GM18517 (cell line): ENCODE measurements around the gene TUBE1.
"Not testable (repeated sequence)": the region's sequence is repeated elsewhere in the genome, so short reads cannot be mapped to it uniquely, and the experiment has no call there.

Experiments
- ATAC-seq: cut with Tn5 transposase; IDR thresholded peaks from one replicate; pipeline ENCODE4 v1.9.1; 2021; ENCODE audit warnings: mild to moderate bottlenecking, moderate library complexity; ENCODE audit not compliant: unreplicated experiment

TUBE1 gene

GRCh38 chr6:112065426-112065986 lies 21.8 kb downstream of the TUBE1 start:
- no peak for ATAC-seq

- ATAC-seq: no peak
These were observed 24.3 kb downstream of the TUBE1 start for GRCh38 chr6:112062966-112063365.

- no peak for ATAC-seq
These were observed 25.7 kb downstream of the TUBE1 start for GRCh38 chr6:112061605-112062004.

GRCh38 chr6:112058243-112059032 lies 28.8 kb downstream of the TUBE1 start:
- ATAC-seq: no peak

GRCh38 chr6:112054555-112055190 lies 32.6 kb downstream of the TUBE1 start:
- no peak for ATAC-seq

- ATAC-seq: no peak
These were observed 33.3 kb downstream of the TUBE1 start, which contains the start of gene CCN6 for GRCh38 chr6:112054001-112054400. Gene CCN6, plus strand, starts transcription at chr6:112054104. Its CDS starts 254 bp downstream, at chr6:112054358.

- not testable (repeated sequence) for ATAC-seq
These were observed 36.0 kb downstream of the TUBE1 start for GRCh38 chr6:112051251-112051740.

GRCh38 chr6:112050429-112050828 lies 36.9 kb downstream of the TUBE1 start:
- no peak for ATAC-seq

GRCh38 chr6:112049996-112050395 lies 37.3 kb downstream of the TUBE1 start:
- no peak for ATAC-seq

- ATAC-seq: no peak
These were observed 38.1 kb downstream of the TUBE1 start for GRCh38 chr6:112049026-112049799.

GRCh38 chr6:112047523-112047922 lies 39.8 kb downstream of the TUBE1 start:
- ATAC-seq: not testable (repeated sequence)

- no peak for ATAC-seq
These were observed 42.4 kb downstream of the TUBE1 start for GRCh38 chr6:112044856-112045255.

GRCh38 chr6:112044196-112044595 lies 43.1 kb downstream of the TUBE1 start:
- no peak for ATAC-seq

- ATAC-seq: peak; percentile 86
These were observed 44.0 kb downstream of the TUBE1 start for GRCh38 chr6:112043032-112044007.

- no peak for ATAC-seq
These were observed 45.7 kb downstream of the TUBE1 start for GRCh38 chr6:112041535-112041934.

- no peak for ATAC-seq
These were observed 46.3 kb downstream of the TUBE1 start for GRCh38 chr6:112040956-112041355.

- no peak for ATAC-seq
These were observed 47.9 kb downstream of the TUBE1 start for GRCh38 chr6:112039431-112039770.

- ATAC-seq: no peak
These were observed 48.4 kb downstream of the TUBE1 start for GRCh38 chr6:112038756-112039430.

GRCh38 chr6:112038268-112038667 lies 49.0 kb downstream of the TUBE1 start:
- no peak for ATAC-seq
